AG09309 (cell line): ENCODE data around the gene PACS2.
"Not testable (repeated sequence)": the region's sequence is repeated elsewhere in the genome, so short reads cannot be mapped to it uniquely, and the experiment has no call there.

Experiments
- DNase-seq: peaks from one replicate; pipeline ENCODE4 v3.0.0-alpha.2; 2010; ENCODE audit warnings: low read depth
- H3K4me3 ChIP-seq: 2 replicates; pipeline ENCODE4 v1.5.1; 2011; ENCODE audit warnings: mild to moderate bottlenecking, low read depth, low read length, moderate library complexity; ENCODE audit not compliant: control insufficient read depth
- CTCF ChIP-seq: IDR thresholded peaks from 2 replicates; pipeline ENCODE4 v1.5.1; 2011; ENCODE audit warnings: mild to moderate bottlenecking, low read depth, low read length, inconsistent platforms; ENCODE audit not compliant: insufficient read depth, control insufficient read depth; ENCODE audit errors: missing control alignments

Gene PACS2

DNA sequence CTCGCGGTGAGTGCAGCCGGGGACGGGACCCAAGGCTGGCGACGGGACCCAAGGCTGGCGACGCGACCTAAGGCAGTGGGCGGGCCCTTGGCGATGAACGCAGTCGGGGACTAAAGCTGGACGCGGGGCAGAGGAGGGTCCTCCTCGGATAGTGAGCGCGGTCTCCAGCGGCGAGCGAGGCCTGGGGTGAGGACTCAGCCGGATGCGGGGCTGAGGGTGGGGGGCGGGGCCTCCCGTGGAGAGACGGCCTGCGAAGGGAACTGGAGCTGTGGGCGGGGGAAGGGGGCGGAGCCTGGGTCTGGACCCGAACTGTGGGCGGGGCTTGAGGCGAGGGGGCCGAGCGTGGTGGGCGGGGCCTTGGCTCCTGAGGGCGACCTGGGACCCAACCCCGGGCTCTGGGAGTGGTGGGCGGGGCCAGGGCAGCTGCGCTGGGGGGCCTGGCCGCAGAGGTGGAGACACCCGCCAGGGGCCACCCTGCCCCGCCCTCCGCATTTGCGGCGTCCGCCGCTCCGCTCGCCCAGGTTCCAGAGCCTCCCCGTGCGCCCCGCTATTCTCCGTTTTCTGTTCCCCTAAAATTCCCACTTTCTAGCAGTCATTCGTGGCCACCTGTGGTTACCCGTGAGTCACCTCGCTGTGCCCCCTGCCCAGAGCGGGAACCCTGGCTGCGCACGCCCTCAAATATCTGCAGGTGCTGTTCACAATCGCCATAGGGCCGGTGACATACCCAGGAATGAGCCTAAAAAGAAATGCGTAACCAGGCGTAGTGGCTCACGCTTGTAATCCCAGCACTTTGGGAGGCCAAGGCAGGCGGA is 13.2 kb upstream of the PACS2 start:
- TF ChIP-seq CTCF: no peak
- DNase-seq: peak; percentile 54
- H3K4me3 ChIP-seq: peak overlapping the region; percentile 72

DNA sequence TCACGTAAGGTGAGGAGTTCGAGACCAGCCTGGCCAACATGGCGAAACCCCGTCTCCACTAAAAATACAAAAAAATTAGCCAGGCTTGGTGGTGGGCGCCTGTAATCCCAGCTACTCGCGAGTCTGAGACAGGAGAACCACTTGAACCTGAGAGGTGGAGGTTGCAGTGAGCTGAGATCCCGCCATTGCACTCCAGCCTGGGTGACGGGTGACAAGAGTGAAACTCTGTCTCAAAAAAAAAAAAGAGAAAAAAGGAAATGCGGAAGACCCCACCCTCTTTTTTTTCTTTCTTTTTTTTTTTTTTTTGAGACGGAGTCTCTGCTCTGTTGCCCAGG is 12.7 kb upstream of the PACS2 start:
- not testable (repeated sequence) for DNase-seq

GRCh38 chr14:105303949-105304348 is 10.6 kb upstream of the PACS2 start:
- no peak overlapping the region for H3K4me3 ChIP-seq
- no peak for TF ChIP-seq CTCF
- no peak for DNase-seq

More for the DNA sequence above, 12.7 kb upstream of the PACS2 start:
- not testable (repeated sequence) for H3K4me3 ChIP-seq

GRCh38 chr14:105304565-105304964 is 10.0 kb upstream of the PACS2 start:
- DNase-seq: no peak
- no peak overlapping the region for H3K4me3 ChIP-seq
- no peak for TF ChIP-seq CTCF

GRCh38 chr14:105305345-105305744 is 9.2 kb upstream of the PACS2 start:
- no peak for TF ChIP-seq CTCF
- DNase-seq: no peak
- H3K4me3 ChIP-seq: no peak overlapping the region

GRCh38 chr14:105305791-105306190 is 8.8 kb upstream of the PACS2 start:
- no peak overlapping the region for H3K4me3 ChIP-seq
- no peak for TF ChIP-seq CTCF
- DNase-seq: no peak

- no peak for TF ChIP-seq CTCF
- DNase-seq: no peak
- H3K4me3 ChIP-seq: no peak overlapping the region
These were observed 7.4 kb upstream of the PACS2 start for GRCh38 chr14:105307052-105307727.
